Right forelimb (tissue), 1 donor: Measurements from ENCODE around the gene KCNIP3.

Experiments
- DNase-seq: peaks from one replicate; pipeline ENCODE4 v3.0.0-alpha.2; 2018

The KCNIP3 gene

GRCh38 chr2:95296880-95297487 is at the start of gene KCNIP3:
KCNIP3 (plus strand) TSS chr2:95297347; CDS start chr2:95297439, 92 bp downstream.
- peak; percentile 52 for DNase-seq

- DNase-seq, result no peak
These were observed 38.9 kb upstream of the KCNIP3 start for GRCh38 chr2:95258271-95258670.

GRCh38 chr2:95260028-95261023 is 36.8 kb upstream of the KCNIP3 start:
- no peak for DNase-seq

- DNase-seq, result no peak
These were observed 35.5 kb upstream of the KCNIP3 start for GRCh38 chr2:95261602-95262001.

- no peak for DNase-seq
These were observed 34.1 kb upstream of the KCNIP3 start for GRCh38 chr2:95262896-95263542.

- DNase-seq, result peak; percentile 42
These were observed 32.5 kb upstream of the KCNIP3 start for GRCh38 chr2:95264624-95265023.

GRCh38 chr2:95265182-95265581 is 32.0 kb upstream of the KCNIP3 start:
- peak; percentile 30 for DNase-seq

- DNase-seq, result peak; percentile 19
These were observed 30.2 kb upstream of the KCNIP3 start for GRCh38 chr2:95266781-95267430.

- peak; percentile 13 for DNase-seq
These were observed 29.5 kb upstream of the KCNIP3 start for GRCh38 chr2:95267458-95268210.

- peak; percentile 17 for DNase-seq
These were observed 28.7 kb upstream of the KCNIP3 start for GRCh38 chr2:95268211-95269035.

GRCh38 chr2:95269036-95269680 is 28.0 kb upstream of the KCNIP3 start:
- DNase-seq, result peak; percentile 24

GRCh38 chr2:95269745-95270144 is 27.4 kb upstream of the KCNIP3 start:
- peak; percentile 23 for DNase-seq

GRCh38 chr2:95270541-95271081 is 26.5 kb upstream of the KCNIP3 start:
- peak; percentile 13 for DNase-seq

GRCh38 chr2:95271381-95271971 is 25.7 kb upstream of the KCNIP3 start:
- peak; percentile 20 for DNase-seq

GRCh38 chr2:95272299-95272751 is 24.8 kb upstream of the KCNIP3 start:
- DNase-seq, result no peak

GRCh38 chr2:95272781-95273180 is 24.4 kb upstream of the KCNIP3 start:
- no peak for DNase-seq

GRCh38 chr2:95273566-95274290 is 23.4 kb upstream of the KCNIP3 start:
- no peak for DNase-seq

- DNase-seq, result no peak
These were observed 22.6 kb upstream of the KCNIP3 start, which contains the start of gene PROM2 for GRCh38 chr2:95274291-95275150. PROM2 (plus strand) TSS chr2:95274449; CDS start chr2:95274586, 137 bp downstream.
